PC-3 (cell line): ENCODE results near the gene OSBPL1A. TPM values are rescaled to one million over a fixed set of nuclear protein-coding genes. Genes with fewer than 3 reads are reported as not detected.

Experiments used
- ATAC-seq: fragments of 200-7000 bp; cut with Tn5 transposase; 2 replicates; pipeline ENCODE4 v1.9.1; 2020; ENCODE audit warnings: mild to moderate bottlenecking, moderate library complexity
- BruUV-seq: library from RNA; stranded (reverse); fragments of 400-500 nt; replicated peaks from 2 replicates; lab custom pipeline; 2021; lab: Mats Ljungman, UMichigan
- CTCF ChIA-PET: fragments of 300-600 bp; sonication (Branson Sonifier 250); formaldehyde crosslinking; loops from one replicate; lab custom pipeline; 2022; ENCODE audit warnings: antibody characterized with exemption; lab: Charles Lee
- POLR2A ChIA-PET: fragments of 300-600 bp; sonication (Branson Sonifier 250); formaldehyde crosslinking; loops from one replicate; lab custom pipeline; 2022; ENCODE audit warnings: antibody characterized with exemption; ENCODE audit not compliant: unreplicated experiment; lab: Charles Lee
- DNase-seq: peaks from one replicate; pipeline ENCODE4 v3.0.0-alpha.2; 2015
- H2AFZ ChIP-seq: fragments of 300-600 bp; sonication (generic); 2 replicates; pipeline ENCODE4 v1.6.0; 2016; ENCODE audit warnings: antibody characterized with exemption, low read length
- H3F3A ChIP-seq: fragments of 300-600 bp; sonication (generic); one replicate; pipeline ENCODE4 v1.6.0; 2017; ENCODE audit warnings: antibody characterized with exemption, low read length, control low read depth, mild to moderate bottlenecking; ENCODE audit not compliant: unreplicated experiment
- H3K27ac ChIP-seq: fragments of 300-600 bp; sonication (generic); 2 replicates; pipeline ENCODE4 v1.5.1; 2016; ENCODE audit warnings: mild to moderate bottlenecking, low read length
- H3K27me3 ChIP-seq: fragments of 300-600 bp; sonication (generic); 2 replicates; pipeline ENCODE4 v1.6.1; 2016; ENCODE audit warnings: low read length, mixed read lengths
- H3K36me3 ChIP-seq: fragments of 300-600 bp; sonication (generic); 2 replicates; pipeline ENCODE4 v1.6.1; 2016; ENCODE audit warnings: low read depth, mixed run types, low read length, mixed read lengths
- H3K4me1 ChIP-seq: fragments of 300-600 bp; sonication (generic); 2 replicates; pipeline ENCODE4 v1.5.1; 2016; ENCODE audit warnings: low read length; ENCODE audit not compliant: insufficient read depth
- H3K4me2 ChIP-seq: fragments of 300-600 bp; sonication (generic); 2 replicates; pipeline ENCODE4 v1.6.0; 2016; ENCODE audit warnings: low read length
- H3K4me3 ChIP-seq: fragments of 300-600 bp; sonication (generic); 2 replicates; pipeline ENCODE4 v1.5.1; 2016; ENCODE audit warnings: mild to moderate bottlenecking, low read length, mixed read lengths
- H3K79me2 ChIP-seq: fragments of 300-600 bp; sonication (generic); 2 replicates; pipeline ENCODE4 v1.6.1; 2017; ENCODE audit warnings: low read length, mixed read lengths
- H3K9ac ChIP-seq: fragments of 300-600 bp; sonication (generic); 2 replicates; pipeline ENCODE4 v1.6.0; 2016; ENCODE audit warnings: mild to moderate bottlenecking, low read length
- H3K9me2 ChIP-seq: fragments of 300-600 bp; sonication (generic); replicated peaks from 2 replicates; pipeline ENCODE4 v1.6.1; 2016; ENCODE audit warnings: mixed run types, low read length, mixed read lengths
- H3K9me3 ChIP-seq: fragments of 300-600 bp; sonication (generic); 2 replicates; pipeline ENCODE4 v1.6.1; 2016; ENCODE audit warnings: low read length, mixed read lengths
- H4K20me1 ChIP-seq: fragments of 300-600 bp; sonication (generic); 2 replicates; pipeline ENCODE4 v1.6.1; 2016; ENCODE audit warnings: low read length, mixed read lengths
- CTCF ChIP-seq: fragments of 300-600 bp; sonication (generic); conservative IDR thresholded peaks from 2 replicates; pipeline ENCODE4 v1.5.1; 2017; ENCODE audit warnings: antibody characterized with exemption, low read depth, mild to moderate bottlenecking, low read length
- EZH2 ChIP-seq: fragments of 300-600 bp; sonication (generic); IDR thresholded peaks from one replicate; pipeline ENCODE4 v1.6.1; 2017; ENCODE audit warnings: antibody characterized with exemption, mild to moderate bottlenecking, low read length; ENCODE audit not compliant: unreplicated experiment
- EZH2phosphoT487 ChIP-seq: fragments of 300-600 bp; sonication (generic); IDR thresholded peaks from 2 replicates; pipeline ENCODE4 v1.6.1; 2018; ENCODE audit warnings: mild to moderate bottlenecking, antibody characterized with exemption, low read length, borderline replicate concordance
- intact Hi-C: fragments of 100-400 bp; cut with micrococcal nuclease; formaldehyde crosslinking; loops from 2 replicates; pipeline ENCODE4 v1.9.0; 2023
- total RNA-seq: library from RNA; depleted of rRNA; stranded (reverse); fragments of >200 nt; gene quantifications from 2 replicates; pipeline ENCODE4 v1.2.3, GENCODE V29; 2014

OSBPL1A gene
- total RNA-seq, 1 experiment from 2014 or later, result 39.7 TPM

- DNase-seq (peak; percentile 7), ATAC-seq (no peak)
- no TSS peak for BruUV-seq
- no peak overlapping the region for H2AFZ ChIP-seq
- ChIA-PET CTCF (no interaction called here), POLR2A (no interaction called here)
- no peak for TF ChIP-seq CTCF
- TF ChIP-seq EZH2phosphoT487, result no peak
- no peaks in the 10 kb centered on the region for H3K36me3 ChIP-seq
- H3F3A ChIP-seq, result no peaks in the 10 kb centered on the region
- no peaks in the 10 kb centered on the region for H3K79me2 ChIP-seq
- H4K20me1 ChIP-seq, result no peaks in the 10 kb centered on the region
- H3K4me2 ChIP-seq, result no peak overlapping the region
- no peak overlapping the region for H3K27ac ChIP-seq
- H3K4me1 ChIP-seq, result peaks cover 2% of the 10 kb centered on the region; the same call in 1 of the 2 replicates
- intact Hi-C loops, result no loop called here
- H3K9ac ChIP-seq, result no peak overlapping the region
- H3K9me3 ChIP-seq, result no peaks in the 10 kb centered on the region
- H3K4me3 ChIP-seq, result no peak overlapping the region
- no peaks in the 10 kb centered on the region for H3K27me3 ChIP-seq
- no peaks in the 10 kb centered on the region for H3K9me2 ChIP-seq
These were observed 75.0 kb downstream of the OSBPL1A start for GRCh38 chr18:24322584-24323136.

GRCh38 chr18:24321071-24321470, 76.6 kb downstream of the OSBPL1A start:
- BruUV-seq, result no TSS peak
- Histone ChIP-seq H2AFZ (no peak overlapping the region), H3K4me3 (no peak overlapping the region), H4K20me1 (no peaks in the 10 kb centered on the region), H3K9me3 (no peaks in the 10 kb centered on the region), H3K4me1 (peaks cover 6% of the 10 kb centered on the region; the same call in 1 of the 2 replicates), H3K27ac (no peak overlapping the region), H3K27me3 (no peaks in the 10 kb centered on the region), H3K79me2 (no peaks in the 10 kb centered on the region), H3K4me2 (no peak overlapping the region), H3F3A (no peaks in the 10 kb centered on the region), H3K9me2 (no peaks in the 10 kb centered on the region), H3K9ac (no peak overlapping the region), H3K36me3 (no peaks in the 10 kb centered on the region)
- DNase-seq (no peak), ATAC-seq (no peak)
- TF ChIP-seq EZH2phosphoT487 (no peak), EZH2 (no peak), CTCF (no peak)
- ChIA-PET CTCF (no interaction called here), POLR2A (no interaction called here)
- intact Hi-C loops, result no loop called here

GRCh38 chr18:24319757-24320156, 77.9 kb downstream of the OSBPL1A start:
- Histone ChIP-seq H2AFZ (no peak overlapping the region), H3K36me3 (no peaks in the 10 kb centered on the region), H3K4me2 (no peak overlapping the region), H3K9me2 (no peaks in the 10 kb centered on the region), H4K20me1 (no peaks in the 10 kb centered on the region), H3K27ac (no peak overlapping the region), H3K27me3 (no peaks in the 10 kb centered on the region), H3K4me1 (peaks cover 6% of the 10 kb centered on the region; the same call in 1 of the 2 replicates), H3K4me3 (no peak overlapping the region), H3K79me2 (no peaks in the 10 kb centered on the region), H3K9ac (no peak overlapping the region), H3K9me3 (no peaks in the 10 kb centered on the region), H3F3A (no peaks in the 10 kb centered on the region)
- no peak for ATAC-seq
- intact Hi-C loops, result no loop called here
- DNase-seq, result no peak
- CTCF ChIA-PET, result no interaction called here
- TF ChIP-seq EZH2 (no peak), CTCF (no peak), EZH2phosphoT487 (no peak)
- POLR2A ChIA-PET, result no interaction called here
- BruUV-seq, result no TSS peak
